ENCODE measurements around the gene NTRK3. TPM values are rescaled to one million over a fixed set of nuclear protein-coding genes. Genes with fewer than 3 reads are reported as not detected.

Gene NTRK3
- total and polyA plus RNA-seq, 4 experiments from 2014 or later: 0.67 TPM; not detected in 3

GRCh38 chr15:87866961-87867360 lies 389.6 kb downstream of the NTRK3 start:
- intact Hi-C loops (cut with micrococcal nuclease): no loop called here
- H3K36me3 Mint-ChIP-seq: no peaks in the 10 kb centered on the region
- Histone ChIP-seq H3K27ac (ENCODE audit: low read depth, low read length) (no peak overlapping the region), H3K9me3 (ENCODE audit: control insufficient read depth in 1 of 2, low read length in 2 of 2) (no peaks in the 10 kb centered on the region), H3K4me3 (ENCODE audit: low read length in 2 of 2) (no peak overlapping the region), H3K27me3 (ENCODE audit: insufficient read depth, low read length) (no peaks in the 10 kb centered on the region), H3K36me3 (ENCODE audit: insufficient read depth, low read length) (no peaks in the 10 kb centered on the region), H3K4me1 (ENCODE audit: insufficient read depth, low read length) (no peaks in the 10 kb centered on the region)
- no peak overlapping the region for H3K4me3 Mint-ChIP-seq
- DNase-seq: no peak
- H3K27me3 Mint-ChIP-seq: peaks cover 1 to 3% of the 10 kb centered on the region in 2 donors
- CTCF ChIA-PET (ENCODE audit: partially characterized antibody): no interaction called here
- no peaks in the 10 kb centered on the region for H3K4me1 Mint-ChIP-seq
- POLR2A ChIA-PET (ENCODE audit: partially characterized antibody): no interaction called here
- H3K9me3 Mint-ChIP-seq: peaks cover 0 to 4% (median 0%) of the 10 kb centered on the region in 8 donors
- H3K27ac Mint-ChIP-seq: no peak overlapping the region

DNA sequence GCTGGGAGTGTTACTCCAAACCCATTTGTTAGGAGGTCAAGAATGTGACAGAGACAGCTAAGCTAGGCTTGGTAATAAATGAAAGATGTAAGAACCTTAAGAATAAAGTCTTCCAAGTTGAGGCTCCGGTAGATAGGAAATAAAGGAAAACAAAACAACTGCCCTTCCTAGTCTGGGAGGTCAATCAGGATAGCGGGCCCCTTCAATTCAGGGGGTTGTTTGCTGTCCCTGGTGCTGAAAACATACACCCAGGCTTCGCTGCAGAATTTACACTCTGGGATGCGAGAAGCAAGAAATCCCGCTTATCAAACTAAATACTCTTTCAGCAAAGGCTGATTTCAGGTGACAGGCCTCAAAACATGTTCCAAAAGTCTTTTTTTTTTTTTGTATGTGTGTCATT lies 393.4 kb downstream of the NTRK3 start:
- CTCF ChIA-PET (ENCODE audit: partially characterized antibody): no interaction called here

DNA sequence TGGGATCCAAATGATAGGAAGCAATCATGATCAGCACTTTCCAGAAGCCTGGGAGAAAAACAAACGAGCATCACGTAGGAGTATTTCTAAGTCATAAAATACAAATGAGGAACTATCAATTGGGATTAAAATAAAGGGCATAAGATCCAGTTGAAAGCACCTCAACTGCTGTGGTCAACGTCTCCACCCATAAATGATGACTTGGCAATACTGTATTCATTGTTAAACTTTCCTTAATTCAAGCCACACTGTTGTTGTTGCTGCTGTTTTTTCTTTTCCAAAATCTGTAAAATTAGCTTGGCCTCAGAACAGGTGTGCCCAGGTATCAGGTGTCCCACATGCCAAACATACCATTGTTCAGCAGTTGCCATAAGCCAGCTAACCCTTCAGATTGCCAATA lies 395.8 kb downstream of the NTRK3 start:
- no peaks in the 10 kb centered on the region for H3K4me1 ChIP-seq (ENCODE audit: insufficient read depth, low read length)
- no peak for DNase-seq
- peaks cover 0 to 4% (median 0%) of the 10 kb centered on the region in 8 donors for H3K9me3 Mint-ChIP-seq
- H3K27me3 ChIP-seq (ENCODE audit: insufficient read depth, low read length): no peaks in the 10 kb centered on the region
- H3K27me3 Mint-ChIP-seq: peaks cover 1 to 4% of the 10 kb centered on the region in 2 donors
- no peaks in the 10 kb centered on the region for H3K36me3 ChIP-seq (ENCODE audit: insufficient read depth, low read length)
- no peak overlapping the region for H3K4me3 ChIP-seq (ENCODE audit: low read length in 2 of 2)
- H3K27ac ChIP-seq (ENCODE audit: low read depth, low read length): no peak overlapping the region
- H3K27ac Mint-ChIP-seq: no peak overlapping the region
- CTCF ChIA-PET (ENCODE audit: partially characterized antibody): no interaction called here
- intact Hi-C loops (cut with micrococcal nuclease): no loop called here
- H3K9me3 ChIP-seq (ENCODE audit: control insufficient read depth in 1 of 2, low read length in 2 of 2): no peaks in the 10 kb centered on the region
- POLR2A ChIA-PET (ENCODE audit: partially characterized antibody): no interaction called here
- H3K36me3 Mint-ChIP-seq: no peaks in the 10 kb centered on the region
- H3K4me1 Mint-ChIP-seq: no peaks in the 10 kb centered on the region
- H3K4me3 Mint-ChIP-seq: no peak overlapping the region

More for the DNA sequence above, 393.4 kb downstream of the NTRK3 start:
- peaks cover 1 to 4% of the 10 kb centered on the region in 2 donors for H3K27me3 Mint-ChIP-seq
- Histone ChIP-seq H3K27ac (ENCODE audit: low read depth, low read length) (no peak overlapping the region), H3K9me3 (ENCODE audit: control insufficient read depth in 1 of 2, low read length in 2 of 2) (no peaks in the 10 kb centered on the region), H3K27me3 (ENCODE audit: insufficient read depth, low read length) (no peaks in the 10 kb centered on the region), H3K36me3 (ENCODE audit: insufficient read depth, low read length) (no peaks in the 10 kb centered on the region), H3K4me3 (ENCODE audit: low read length in 2 of 2) (no peak overlapping the region), H3K4me1 (ENCODE audit: insufficient read depth, low read length) (no peaks in the 10 kb centered on the region)
- no peak overlapping the region for H3K4me3 Mint-ChIP-seq
- POLR2A ChIA-PET (ENCODE audit: partially characterized antibody): no interaction called here
- DNase-seq: no peak
- intact Hi-C loops (cut with micrococcal nuclease): no loop called here
- H3K36me3 Mint-ChIP-seq: no peaks in the 10 kb centered on the region
- peaks cover 0 to 4% (median 0%) of the 10 kb centered on the region in 8 donors for H3K9me3 Mint-ChIP-seq
- no peak overlapping the region for H3K27ac Mint-ChIP-seq
- H3K4me1 Mint-ChIP-seq: no peaks in the 10 kb centered on the region

DNA sequence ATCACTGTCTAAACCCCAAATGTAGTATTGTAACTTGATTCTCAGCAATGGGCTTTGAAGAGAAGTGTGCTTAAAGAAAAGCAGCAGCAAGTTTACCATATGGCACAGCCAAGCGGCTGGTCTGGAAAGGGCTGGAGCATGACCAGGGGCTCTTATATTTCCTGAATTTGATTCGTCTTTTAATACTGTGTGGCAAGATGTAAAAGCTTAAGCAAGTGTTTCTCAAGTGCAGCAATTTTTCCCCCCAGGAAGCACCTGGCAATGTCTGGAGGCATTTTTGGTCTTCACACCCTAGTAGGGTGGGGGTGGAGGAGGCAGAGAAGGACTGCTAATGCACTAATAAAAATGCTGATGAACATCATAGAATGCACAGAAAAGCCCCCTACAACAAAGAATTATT lies 397.9 kb downstream of the NTRK3 start:
- H3K27ac Mint-ChIP-seq: no peak overlapping the region
- DNase-seq: no peak
- peaks cover 0 to 1% of the 10 kb centered on the region in 2 donors for H3K27me3 Mint-ChIP-seq

GRCh38 chr15:87851497-87851896 lies 405.0 kb downstream of the NTRK3 start:
- Mint-ChIP-seq H3K36me3 (no peaks in the 10 kb centered on the region), H3K27me3 (peaks cover 0 to 3% of the 10 kb centered on the region in 2 donors)
- CTCF ChIA-PET (ENCODE audit: partially characterized antibody): no interaction called here

More for the DNA sequence above, 397.9 kb downstream of the NTRK3 start:
- no peak overlapping the region for H3K4me3 ChIP-seq (ENCODE audit: low read length in 2 of 2)
- no peaks in the 10 kb centered on the region for H3K4me1 ChIP-seq (ENCODE audit: insufficient read depth, low read length)
- H3K9me3 ChIP-seq (ENCODE audit: control insufficient read depth in 1 of 2, low read length in 2 of 2): no peaks in the 10 kb centered on the region
- intact Hi-C loops (cut with micrococcal nuclease): no loop called here
- Mint-ChIP-seq H3K4me3 (no peak overlapping the region), H3K9me3 (peaks cover 0 to 5% (median 0%) of the 10 kb centered on the region in 8 donors), H3K4me1 (no peaks in the 10 kb centered on the region), H3K36me3 (no peaks in the 10 kb centered on the region)
- CTCF ChIA-PET (ENCODE audit: partially characterized antibody): no interaction called here
- no peaks in the 10 kb centered on the region for H3K27me3 ChIP-seq (ENCODE audit: insufficient read depth, low read length)
- H3K27ac ChIP-seq (ENCODE audit: low read depth, low read length): no peak overlapping the region
- H3K36me3 ChIP-seq (ENCODE audit: insufficient read depth, low read length): no peaks in the 10 kb centered on the region
- POLR2A ChIA-PET (ENCODE audit: partially characterized antibody): no interaction called here

GRCh38 chr15:87850916-87851315 lies 405.6 kb downstream of the NTRK3 start:
- Mint-ChIP-seq H3K36me3 (no peaks in the 10 kb centered on the region), H3K27me3 (peaks cover 0 to 3% of the 10 kb centered on the region in 2 donors), H3K4me3 (no peak overlapping the region), H3K9me3 (peaks cover 0 to 2% (median 0%) of the 10 kb centered on the region in 8 donors), H3K27ac (no peak overlapping the region), H3K4me1 (no peaks in the 10 kb centered on the region)
- H3K27me3 ChIP-seq (ENCODE audit: insufficient read depth, low read length): no peaks in the 10 kb centered on the region
- H3K27ac ChIP-seq (ENCODE audit: low read depth, low read length): no peak overlapping the region
- ChIA-PET CTCF (ENCODE audit: partially characterized antibody) (no interaction called here), POLR2A (ENCODE audit: partially characterized antibody) (no interaction called here)
- no peaks in the 10 kb centered on the region for H3K9me3 ChIP-seq (ENCODE audit: control insufficient read depth in 1 of 2, low read length in 2 of 2)
- intact Hi-C loops (cut with micrococcal nuclease): no loop called here
- H3K4me3 ChIP-seq (ENCODE audit: low read length in 2 of 2): no peak overlapping the region
- no peaks in the 10 kb centered on the region for H3K4me1 ChIP-seq (ENCODE audit: insufficient read depth, low read length)
- DNase-seq: no peak
- no peaks in the 10 kb centered on the region for H3K36me3 ChIP-seq (ENCODE audit: insufficient read depth, low read length)

More at GRCh38 chr15:87851497-87851896, 405.0 kb downstream of the NTRK3 start:
- Histone ChIP-seq H3K36me3 (ENCODE audit: insufficient read depth, low read length) (no peaks in the 10 kb centered on the region), H3K27me3 (ENCODE audit: insufficient read depth, low read length) (no peaks in the 10 kb centered on the region), H3K9me3 (ENCODE audit: control insufficient read depth in 1 of 2, low read length in 2 of 2) (no peaks in the 10 kb centered on the region), H3K4me1 (ENCODE audit: insufficient read depth, low read length) (no peaks in the 10 kb centered on the region), H3K4me3 (ENCODE audit: low read length in 2 of 2) (no peak overlapping the region), H3K27ac (ENCODE audit: low read depth, low read length) (no peak overlapping the region)
- Mint-ChIP-seq H3K9me3 (peaks cover 0 to 2% (median 0%) of the 10 kb centered on the region in 8 donors), H3K4me1 (no peaks in the 10 kb centered on the region), H3K4me3 (no peak overlapping the region), H3K27ac (no peak overlapping the region)
- POLR2A ChIA-PET (ENCODE audit: partially characterized antibody): no interaction called here
- intact Hi-C loops (cut with micrococcal nuclease): no loop called here
- DNase-seq: no peak

GRCh38 chr15:87849181-87849580 lies 407.4 kb downstream of the NTRK3 start:
- ChIA-PET CTCF (ENCODE audit: partially characterized antibody) (no interaction called here), POLR2A (ENCODE audit: partially characterized antibody) (no interaction called here)
- Histone ChIP-seq H3K27me3 (ENCODE audit: insufficient read depth, low read length) (no peaks in the 10 kb centered on the region), H3K36me3 (ENCODE audit: insufficient read depth, low read length) (no peaks in the 10 kb centered on the region), H3K9me3 (ENCODE audit: control insufficient read depth in 1 of 2, low read length in 2 of 2) (no peaks in the 10 kb centered on the region), H3K4me1 (ENCODE audit: insufficient read depth, low read length) (no peaks in the 10 kb centered on the region), H3K27ac (ENCODE audit: low read depth, low read length) (no peak overlapping the region), H3K4me3 (ENCODE audit: low read length in 2 of 2) (no peak overlapping the region)
- intact Hi-C loops (cut with micrococcal nuclease): no loop called here
- no peaks in the 10 kb centered on the region for H3K4me1 Mint-ChIP-seq
- H3K9me3 Mint-ChIP-seq: peaks cover 0 to 2% (median 0%) of the 10 kb centered on the region in 8 donors
- no peak for DNase-seq
- peaks cover 0 to 3% of the 10 kb centered on the region in 2 donors for H3K27me3 Mint-ChIP-seq
- no peaks in the 10 kb centered on the region for H3K36me3 Mint-ChIP-seq
- no peak overlapping the region for H3K4me3 Mint-ChIP-seq
- no peak overlapping the region for H3K27ac Mint-ChIP-seq

- Histone ChIP-seq H3K36me3 (ENCODE audit: insufficient read depth, low read length) (no peaks in the 10 kb centered on the region), H3K27ac (ENCODE audit: low read depth, low read length) (no peak overlapping the region), H3K4me1 (ENCODE audit: insufficient read depth, low read length) (no peaks in the 10 kb centered on the region), H3K4me3 (ENCODE audit: low read length in 2 of 2) (no peak overlapping the region), H3K27me3 (ENCODE audit: insufficient read depth, low read length) (no peaks in the 10 kb centered on the region), H3K9me3 (ENCODE audit: control insufficient read depth in 1 of 2, low read length in 2 of 2) (no peaks in the 10 kb centered on the region)
- Mint-ChIP-seq H3K36me3 (no peaks in the 10 kb centered on the region), H3K27me3 (peaks cover 0 to under 1% of the 10 kb centered on the region in 2 donors), H3K9me3 (peaks cover 0 to under 1% (median 0%) of the 10 kb centered on the region in 8 donors), H3K4me1 (no peaks in the 10 kb centered on the region), H3K27ac (no peak overlapping the region), H3K4me3 (no peak overlapping the region)
- ChIA-PET CTCF (ENCODE audit: partially characterized antibody) (no interaction called here), POLR2A (ENCODE audit: partially characterized antibody) (no interaction called here)
- no peak for DNase-seq
- intact Hi-C loops (cut with micrococcal nuclease): no loop called here
Measured at GRCh38 chr15:87848012-87848411, 408.5 kb downstream of the NTRK3 start.

Measured in CD4-positive, alpha-beta memory T cell (primary cell).